GM21529 (cell line): ENCODE measurements around the gene ATG16L2.
"Not testable (repeated sequence)": the region's sequence is repeated elsewhere in the genome, so short reads cannot be mapped to it uniquely, and the experiment has no call there.

ENCODE experiments used
- ATAC-seq: cut with Tn5 transposase; IDR thresholded peaks from one replicate; pipeline ENCODE4 v1.9.1; 2021; ENCODE audit not compliant: unreplicated experiment

Gene ATG16L2

DNA sequence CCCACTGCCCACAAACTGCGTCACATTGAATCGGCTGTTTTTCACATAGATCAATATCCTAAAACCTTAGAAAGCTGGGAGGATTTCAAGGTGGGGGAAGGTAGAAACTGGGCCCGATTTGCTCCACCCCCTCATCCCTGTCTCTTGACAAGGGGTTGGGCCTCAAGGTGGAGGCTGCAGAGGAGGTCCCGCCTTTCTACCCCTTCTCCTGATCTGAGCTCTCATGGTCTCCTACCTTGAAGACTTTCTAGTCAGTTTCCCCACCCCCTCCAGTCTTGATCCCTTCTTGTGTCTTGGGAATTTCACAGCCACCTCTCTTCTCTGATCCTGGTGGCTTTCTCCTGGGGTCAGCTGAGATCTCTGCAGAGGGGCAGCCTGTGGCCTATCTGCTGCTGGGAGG, 15.8 kb upstream of the ATG16L2 start:
- ATAC-seq: no peak

DNA sequence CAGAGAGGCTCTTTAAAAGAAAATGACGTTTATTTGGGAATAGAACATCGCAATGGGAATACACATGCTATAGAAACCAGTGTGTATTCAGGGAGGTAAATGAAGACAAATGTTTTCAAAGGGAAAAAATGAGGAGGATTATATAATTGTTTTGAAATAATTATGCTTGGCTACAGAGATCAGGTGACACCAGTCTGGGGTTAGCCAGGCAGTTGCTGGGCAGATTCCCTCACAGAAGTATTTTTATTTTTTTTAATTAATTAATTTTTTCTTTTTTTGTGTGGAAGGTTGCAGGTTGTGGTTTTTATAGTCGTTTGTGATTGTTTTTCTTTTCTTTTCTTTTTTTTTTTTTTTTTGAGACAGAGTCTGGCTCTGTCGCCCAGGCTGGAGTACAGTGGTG, 14.8 kb upstream of the ATG16L2 start:
- no peak for ATAC-seq

DNA sequence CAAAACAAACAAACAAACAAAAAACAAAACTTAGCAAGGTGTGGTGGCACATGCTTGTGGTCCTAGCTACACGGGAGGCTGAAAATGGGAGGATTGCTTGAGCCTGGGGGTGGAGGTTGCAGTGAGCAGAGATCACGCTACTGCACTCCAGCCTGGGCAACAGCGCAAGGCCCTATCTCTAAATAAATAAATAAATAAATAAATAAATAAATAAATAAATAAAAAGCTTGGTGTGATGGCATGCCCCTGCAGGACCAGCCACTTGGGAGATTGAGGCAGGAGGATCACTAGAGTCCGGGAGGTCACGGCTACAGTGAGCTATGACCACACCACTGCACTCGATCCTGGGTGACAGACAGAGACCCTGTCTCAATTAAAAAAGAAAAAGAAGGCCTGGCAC, 11.4 kb upstream of the ATG16L2 start:
- no peak for ATAC-seq

DNA sequence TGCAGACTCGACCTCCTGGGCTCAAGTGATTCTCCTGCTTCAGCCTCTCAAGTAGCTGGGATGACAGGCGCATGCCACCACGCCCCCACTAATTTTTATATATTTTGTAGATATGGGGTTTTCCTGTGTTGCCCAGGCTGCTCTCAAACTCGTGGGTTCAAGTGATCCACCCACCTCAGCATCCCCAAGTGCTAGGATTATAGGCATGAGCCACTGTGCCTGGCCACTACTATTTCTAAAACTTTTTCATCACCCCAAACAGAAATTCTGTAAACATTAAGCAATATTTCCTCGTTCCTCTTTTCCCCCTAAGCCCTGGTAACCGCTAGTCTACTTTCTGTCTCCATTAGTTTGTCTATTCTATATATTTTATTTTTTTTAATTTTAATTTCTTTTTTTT, 9.0 kb upstream of the ATG16L2 start:
- ATAC-seq: no peak

DNA sequence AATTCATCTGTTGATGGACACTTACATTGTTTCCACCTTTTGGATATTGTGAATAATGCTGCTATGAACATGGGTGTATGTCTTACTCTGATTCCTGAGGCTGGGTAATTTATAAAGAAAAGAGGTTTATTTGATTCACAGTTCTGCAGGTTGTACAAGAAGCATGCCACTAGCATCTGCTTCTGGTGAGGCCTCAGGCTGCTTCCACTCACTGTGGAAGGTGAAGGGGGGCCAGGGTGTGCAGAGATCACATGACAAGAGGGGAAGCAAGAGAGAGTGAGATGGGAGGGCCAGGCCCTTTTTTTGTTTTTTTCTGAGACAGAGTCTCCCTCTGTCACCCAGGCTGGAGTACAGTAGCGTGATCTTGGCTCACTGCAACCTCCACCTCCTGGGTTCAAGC, 7.8 kb upstream of the ATG16L2 start:
- ATAC-seq: not testable (repeated sequence)

DNA sequence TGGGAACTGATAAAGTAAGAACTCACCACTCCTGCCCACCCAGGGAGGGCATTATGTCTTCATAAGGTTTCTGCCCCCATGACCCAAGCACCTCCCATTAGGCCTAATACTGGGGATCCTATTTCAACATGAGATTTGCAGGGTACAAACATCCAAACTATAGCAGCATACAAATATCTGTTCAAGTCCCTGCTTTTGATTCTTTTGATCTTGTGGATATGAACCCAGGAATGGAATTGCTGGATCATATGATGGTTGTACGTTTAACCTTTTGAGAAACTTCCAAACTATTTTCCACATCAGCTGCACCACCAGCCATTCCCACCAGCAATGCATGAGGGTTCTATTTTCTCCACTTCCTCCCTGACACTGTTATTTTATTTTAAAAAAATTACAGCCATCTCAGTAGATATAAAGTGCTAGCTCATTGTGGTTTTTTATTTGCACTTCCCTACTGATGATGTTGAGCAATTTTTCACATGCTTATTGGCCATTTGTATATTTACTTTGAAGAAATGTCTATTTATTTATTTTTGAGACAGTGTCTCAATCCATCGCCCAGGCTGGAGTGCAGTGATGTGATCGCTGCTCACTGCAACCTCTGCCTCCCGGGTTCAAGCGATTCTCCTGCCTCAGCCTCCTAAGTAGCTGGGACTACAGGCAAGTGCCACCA, 7.1 kb upstream of the ATG16L2 start:
- ATAC-seq: no peak

DNA sequence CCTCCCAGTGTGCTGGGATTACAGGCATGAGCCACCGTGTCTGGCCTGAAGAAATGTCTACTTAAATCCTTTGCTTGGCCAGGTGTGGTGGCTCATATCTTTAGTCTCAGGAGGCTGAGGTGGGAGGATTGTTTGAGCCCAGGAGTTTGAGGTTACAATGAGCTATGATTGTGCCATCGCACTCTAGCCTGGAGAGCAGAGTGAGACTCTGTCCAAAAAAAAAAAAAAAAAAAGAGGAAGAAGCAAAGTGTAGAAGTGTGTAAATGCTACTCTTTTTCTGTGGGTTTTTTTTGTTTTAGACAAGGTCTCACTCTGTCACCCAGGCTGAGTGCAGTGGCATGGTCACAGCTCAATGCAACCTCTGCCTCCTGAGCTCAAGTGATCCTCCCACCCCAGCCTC, 6.4 kb upstream of the ATG16L2 start:
- ATAC-seq: no peak

DNA sequence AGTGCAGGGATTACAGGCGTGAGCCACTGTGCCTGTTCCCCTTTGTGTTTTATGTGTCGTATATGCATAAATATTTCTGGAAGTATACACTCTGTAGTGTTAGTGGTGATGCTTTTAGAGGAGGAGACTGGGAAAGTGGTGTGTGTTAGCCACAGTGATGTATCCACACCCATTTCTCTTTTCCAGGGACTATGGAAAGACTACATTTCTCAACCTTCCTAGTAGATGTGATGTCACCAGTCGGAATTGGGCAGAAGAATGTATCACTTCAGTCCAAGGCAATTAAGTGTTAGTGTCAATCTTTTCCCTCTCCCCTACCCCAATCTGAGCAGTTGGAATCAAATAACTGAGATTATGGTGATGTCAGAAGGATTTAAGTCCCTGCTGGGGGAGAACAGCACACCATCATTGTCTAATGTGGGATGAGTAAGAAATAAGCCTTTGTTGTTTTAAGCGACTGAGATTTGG, 5.8 kb upstream of the ATG16L2 start:
- no peak for ATAC-seq

DNA sequence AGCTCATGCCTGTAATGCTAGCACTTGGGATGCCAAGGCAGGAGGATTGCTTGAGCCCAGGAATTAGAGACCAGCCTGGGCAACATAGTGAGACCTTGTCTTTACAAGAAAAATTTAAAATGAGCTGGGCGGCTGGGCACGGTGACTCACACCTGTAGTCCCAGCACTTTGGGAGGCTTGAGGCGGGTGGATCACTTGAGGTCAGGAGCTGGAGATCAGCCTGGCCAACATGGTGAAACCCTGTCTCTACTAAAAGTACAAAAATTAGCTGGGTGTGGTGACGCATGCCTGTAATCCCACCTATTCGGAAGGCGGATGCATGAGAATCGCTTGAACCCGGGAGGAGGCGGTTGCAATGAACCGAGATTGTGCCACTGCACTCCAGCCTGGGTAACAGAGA, 2.5 kb upstream of the ATG16L2 start:
- not testable (repeated sequence) for ATAC-seq

DNA sequence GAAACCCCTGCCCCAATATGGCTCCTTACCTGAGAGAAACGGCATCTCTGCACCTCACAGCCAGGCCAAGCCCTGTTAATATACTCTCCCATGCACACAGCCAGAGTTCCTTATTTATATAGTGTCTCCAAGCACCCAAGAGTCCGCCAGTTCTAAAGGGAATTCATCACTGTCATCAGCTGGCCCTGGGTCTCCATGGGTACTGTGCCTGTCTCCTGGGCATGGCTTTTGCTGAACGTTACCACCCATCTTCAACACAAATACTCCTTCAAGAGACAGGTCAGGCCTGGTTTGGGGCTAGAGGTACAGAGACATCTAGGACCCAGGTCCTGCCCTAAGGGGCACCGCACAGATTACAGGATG, 1.6 kb upstream of the ATG16L2 start:
- no peak for ATAC-seq

DNA sequence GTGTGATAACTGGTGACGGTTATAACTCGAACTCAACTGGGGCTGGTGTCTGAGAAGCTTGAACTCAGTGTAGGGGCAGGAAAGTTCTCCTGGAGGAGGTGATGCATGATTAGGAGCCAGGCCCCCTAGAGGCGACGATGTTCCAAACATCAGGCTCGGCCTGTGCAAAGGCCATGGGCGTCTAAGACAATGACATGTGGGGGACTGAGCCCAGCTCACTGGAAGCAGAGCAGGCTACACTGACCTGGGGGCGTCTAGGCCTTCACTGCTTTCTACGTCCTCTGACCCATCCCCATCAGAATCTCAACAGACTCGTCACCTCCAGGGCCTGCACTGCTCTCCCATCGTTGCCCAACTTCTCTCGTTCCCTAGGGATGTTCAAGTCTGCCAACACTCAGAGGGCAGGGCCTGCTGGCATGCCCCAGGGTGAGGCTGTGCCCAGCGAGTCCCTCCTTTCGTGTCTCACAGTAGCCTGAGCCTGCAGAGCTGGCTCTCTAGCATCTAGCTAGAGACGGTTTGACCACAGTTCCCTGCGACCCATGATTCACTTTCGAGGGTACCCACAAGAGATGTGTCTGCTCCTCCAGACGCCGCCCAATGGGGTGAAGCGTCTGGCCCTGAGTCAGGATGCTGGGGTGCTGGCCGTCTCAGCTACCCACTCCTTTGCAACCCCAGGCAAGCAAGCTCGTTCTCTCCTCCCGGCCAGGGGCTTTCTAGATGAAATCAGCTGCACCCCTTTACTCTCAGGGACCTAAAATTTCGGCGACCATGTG, 1.1 kb upstream of the ATG16L2 start:
- peak; percentile 40 for ATAC-seq

DNA sequence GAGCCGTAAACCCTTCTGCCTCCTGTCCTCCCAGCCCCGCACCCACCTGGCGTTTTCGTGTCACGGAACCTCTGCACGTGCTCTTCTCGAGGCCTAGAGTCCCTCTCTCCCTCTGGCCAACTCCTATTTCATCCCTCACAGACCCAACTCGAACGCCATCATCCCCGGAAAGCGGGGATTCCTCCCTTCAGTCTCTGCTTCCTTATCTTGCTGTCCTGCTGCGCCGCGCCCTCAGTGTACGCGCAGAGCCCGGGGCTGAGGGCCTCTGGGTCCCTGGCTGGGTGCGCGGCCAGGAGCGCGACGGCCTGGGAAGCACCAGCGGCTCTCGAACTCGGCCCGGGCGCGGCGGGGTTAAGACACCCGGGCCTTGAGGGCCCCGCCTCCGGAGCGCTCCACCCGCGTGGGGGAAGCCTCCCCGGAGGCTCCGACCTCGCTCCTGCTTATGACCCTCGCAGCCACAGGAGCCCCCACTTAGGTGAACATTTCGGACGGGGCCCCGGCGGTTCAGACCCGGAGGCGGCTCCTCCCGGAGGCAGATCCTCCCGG, 398 bp upstream of the ATG16L2 start:
- peak; percentile 44 for ATAC-seq

DNA sequence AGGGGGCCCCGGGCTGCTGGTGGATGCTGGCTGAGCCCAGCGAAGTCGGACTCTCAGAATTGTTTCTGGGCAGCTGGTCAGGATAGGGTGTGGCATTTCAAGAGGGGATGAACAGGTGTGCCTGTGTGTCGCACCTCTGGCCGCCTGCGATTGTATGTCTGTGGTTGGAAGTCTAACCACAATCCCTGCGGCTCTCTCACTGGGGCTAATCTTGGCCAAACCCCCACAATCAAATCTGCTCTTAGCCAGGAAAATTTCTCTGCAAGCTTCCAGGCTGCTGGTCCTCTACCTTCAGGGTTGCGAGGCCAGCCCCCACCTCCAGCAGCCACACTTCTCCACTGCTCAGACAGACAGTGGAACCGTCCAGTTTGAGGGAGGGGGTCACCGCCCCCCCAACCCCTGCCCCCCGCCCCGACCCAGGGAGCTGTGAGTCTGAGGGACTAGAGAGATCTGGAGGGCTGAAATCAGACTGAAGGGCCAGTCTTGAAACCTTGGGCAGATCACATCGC, 953 bp downstream of the ATG16L2 start:
- ATAC-seq: no peak

DNA sequence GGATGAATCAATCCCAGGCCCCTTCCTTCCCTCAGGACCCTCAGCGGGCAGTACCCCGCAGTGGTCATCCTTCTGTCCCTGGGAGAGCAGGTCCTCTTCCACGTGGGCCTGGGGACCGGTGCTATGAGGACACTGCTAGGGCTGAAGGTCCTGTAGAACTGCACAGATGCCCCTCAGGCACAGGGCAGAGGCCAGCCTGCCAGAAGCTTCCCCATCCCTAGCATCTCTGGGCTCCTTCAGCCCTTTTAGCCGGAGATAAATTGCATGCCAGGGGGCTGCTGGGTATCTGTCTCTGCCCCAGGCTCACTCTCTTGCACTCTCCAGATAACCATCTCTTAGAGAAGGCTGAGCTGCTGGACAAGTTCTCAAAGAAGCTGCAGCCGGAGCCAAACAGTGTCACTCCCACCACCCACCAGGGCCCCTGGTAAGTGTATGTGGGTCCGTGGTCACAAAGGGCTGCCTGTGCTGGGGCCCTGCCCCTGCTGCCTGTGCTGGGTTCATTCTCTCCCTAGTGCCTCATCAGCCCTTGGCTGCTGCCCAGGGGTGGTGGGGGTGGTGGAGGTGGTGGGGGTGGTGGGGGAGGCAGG, 2.3 kb downstream of the ATG16L2 start:
- ATAC-seq: no peak

DNA sequence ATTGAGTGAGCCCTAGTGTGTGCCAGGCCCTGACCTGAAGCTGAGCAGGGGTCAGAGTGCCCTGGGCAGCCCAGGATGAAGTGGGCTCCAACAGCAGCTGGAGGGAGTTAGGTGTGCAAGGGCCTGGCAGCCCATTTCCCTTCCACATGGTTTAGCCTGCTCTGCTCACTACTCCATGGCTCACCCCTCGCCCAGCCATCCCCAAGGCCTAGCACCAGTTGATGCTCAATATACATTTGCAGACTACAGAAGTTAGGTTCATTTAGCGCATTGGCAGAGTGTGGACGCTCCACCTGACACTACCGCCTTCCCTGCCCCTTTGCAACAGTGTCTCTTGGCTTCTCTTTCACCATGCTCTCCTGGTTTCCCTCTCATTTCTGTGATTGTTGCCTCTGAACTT, 3.8 kb downstream of the ATG16L2 start:
- ATAC-seq: no peak

DNA sequence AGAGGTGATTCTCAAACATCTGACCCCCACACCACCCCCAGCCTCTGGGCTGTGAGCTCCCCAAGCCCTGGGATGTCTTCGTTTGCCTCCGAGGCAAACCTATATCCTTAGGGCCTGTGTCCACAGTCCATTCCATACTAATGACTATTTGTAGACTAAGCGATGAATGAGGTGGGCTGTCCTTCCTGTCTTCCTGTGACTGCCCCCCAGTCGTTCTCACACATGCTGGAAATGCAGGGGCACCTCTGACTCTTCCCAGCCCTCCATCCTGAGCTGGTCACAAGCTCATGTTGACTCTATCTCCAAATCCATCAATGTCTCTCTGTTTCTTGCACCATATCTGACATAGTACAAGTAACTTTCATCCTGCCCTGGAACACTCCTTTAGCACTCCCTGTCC, 4.8 kb downstream of the ATG16L2 start:
- no peak for ATAC-seq

DNA sequence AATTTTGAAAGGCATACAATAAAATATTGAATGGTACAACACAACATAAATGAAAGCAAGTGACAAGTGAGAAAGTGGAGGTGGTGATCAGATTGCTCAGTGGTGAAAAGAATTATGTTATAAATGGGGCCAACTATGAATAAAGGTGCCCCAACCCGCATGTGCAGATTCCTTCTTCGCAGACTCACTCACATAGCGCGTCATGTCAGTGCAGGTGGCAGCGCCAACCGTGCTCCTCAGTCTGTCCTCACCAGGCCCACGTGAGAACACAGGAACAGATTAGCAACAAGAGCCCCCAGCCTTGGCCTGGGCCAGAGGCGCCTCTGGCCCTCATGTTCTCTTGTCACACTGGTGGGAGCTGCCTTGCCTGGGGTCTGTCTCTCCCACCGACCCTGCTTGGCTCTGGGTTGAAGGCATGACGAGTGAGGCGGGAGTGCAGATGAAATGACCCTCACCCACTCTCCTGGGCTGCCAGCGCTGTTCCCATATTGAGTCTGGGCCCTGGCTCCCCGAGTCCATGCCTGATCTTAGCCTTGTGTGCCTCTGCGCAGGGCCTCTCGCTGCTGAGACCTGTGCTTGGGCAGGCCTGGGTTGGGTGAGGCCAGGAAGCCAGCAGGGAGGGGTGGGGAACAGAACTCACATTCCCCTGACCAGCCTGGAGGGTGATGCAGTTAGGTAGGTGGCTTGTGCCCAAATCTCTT, 6.4 kb downstream of the ATG16L2 start:
- ATAC-seq: no peak

DNA sequence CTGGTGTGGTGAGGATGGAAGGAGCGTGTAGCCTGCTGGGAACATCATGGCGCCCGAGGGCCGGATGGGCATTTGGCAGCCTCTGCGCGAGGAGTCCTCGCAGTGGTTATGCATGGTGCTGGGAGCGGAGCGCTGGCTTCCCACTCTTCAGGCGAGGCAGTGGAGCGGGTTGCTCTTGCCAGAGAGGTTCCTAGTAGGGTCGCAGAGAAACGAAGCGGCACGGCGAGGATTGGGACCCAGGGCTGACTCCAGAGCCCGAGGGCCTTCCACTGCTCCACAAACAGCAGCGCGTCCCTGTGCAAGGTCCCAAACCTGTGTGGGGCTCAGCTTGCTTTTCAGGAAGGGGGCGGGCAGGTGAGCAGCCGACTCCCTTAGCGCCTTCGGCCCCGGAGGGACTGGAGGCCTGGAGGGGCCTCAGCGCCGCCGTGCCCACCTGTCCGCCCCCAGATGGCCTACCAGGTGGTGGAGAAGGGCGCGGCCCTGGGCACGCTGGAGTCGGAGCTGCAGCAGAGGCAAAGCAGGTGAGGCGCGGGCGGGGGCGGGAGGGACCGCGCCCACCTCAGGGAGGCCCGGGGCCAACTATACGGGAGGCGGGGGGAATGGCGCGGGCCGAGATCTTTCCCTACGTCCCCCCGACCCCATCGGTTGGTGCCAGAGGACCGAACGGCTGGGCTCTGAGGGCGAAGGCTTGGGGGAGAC, 7.2 kb downstream of the ATG16L2 start:
- no peak for ATAC-seq

DNA sequence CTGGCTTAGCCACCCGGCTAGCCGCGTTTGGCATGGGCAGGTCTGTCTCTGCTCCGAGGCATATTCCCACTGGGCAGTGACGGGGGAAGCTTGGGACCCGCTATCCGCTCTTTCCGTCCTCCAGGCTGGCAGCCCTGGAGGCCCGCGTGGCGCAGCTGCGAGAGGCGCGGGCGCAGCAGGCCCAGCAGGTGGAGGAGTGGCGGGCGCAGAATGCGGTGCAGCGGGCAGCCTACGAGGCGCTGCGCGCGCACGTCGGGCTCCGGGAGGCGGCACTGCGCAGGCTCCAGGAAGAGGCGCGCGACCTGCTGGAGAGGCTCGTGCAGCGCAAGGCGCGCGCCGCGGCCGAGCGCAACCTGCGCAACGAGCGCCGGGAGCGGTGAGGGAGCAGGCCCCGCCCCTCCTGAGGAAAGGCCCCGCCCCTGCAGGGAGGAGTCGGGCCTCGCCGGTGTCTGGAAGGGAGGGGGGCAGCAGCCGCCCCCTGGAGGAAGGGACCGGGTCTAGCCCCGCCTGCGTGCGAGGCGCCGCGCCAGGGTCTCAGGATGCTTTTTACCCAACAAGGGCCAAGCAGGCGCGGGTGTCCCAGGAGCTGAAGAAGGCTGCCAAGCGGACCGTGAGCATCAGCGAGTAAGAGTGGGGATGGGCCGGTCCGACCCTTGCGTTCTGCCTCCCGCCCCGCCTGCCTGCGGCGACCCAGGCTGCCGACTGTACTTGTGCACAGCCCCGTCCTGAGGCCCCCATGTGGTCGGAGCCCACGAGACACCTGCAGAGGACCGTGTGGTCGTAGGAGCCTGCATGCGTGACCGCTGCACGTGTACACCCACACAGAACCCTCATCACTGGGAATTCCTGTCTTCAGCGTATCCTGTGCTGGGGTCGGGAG, 7.9 kb downstream of the ATG16L2 start:
- ATAC-seq: peak; percentile 64
